Trophoblast cell (in vitro differentiated cells and primary cell): Measurements from ENCODE around the gene FCHSD2.

ENCODE experiments used
- DNase-seq, 2 donors: peaks; one replicate each; pipeline ENCODE4 v3.0.0-alpha.2; 2016
- H2AFZ ChIP-seq: 2 replicates; pipeline ENCODE4 v1.6.1; 2013; ENCODE audit warnings: low read length, moderate library complexity, mild to moderate bottlenecking; ENCODE audit not compliant: insufficient read depth, poor library complexity
- H2AK5ac ChIP-seq: 2 replicates; pipeline ENCODE4 v1.6.1; 2013; ENCODE audit warnings: mild to moderate bottlenecking, low read length
- H2BK120ac ChIP-seq: 2 replicates; pipeline ENCODE4 v1.6.1; 2013; ENCODE audit warnings: low read length, mild to moderate bottlenecking, moderate library complexity; ENCODE audit not compliant: insufficient read depth, poor library complexity
- H2BK12ac ChIP-seq: 2 replicates; pipeline ENCODE4 v1.6.1; 2013; ENCODE audit warnings: mild to moderate bottlenecking, low read length, moderate library complexity
- H2BK5ac ChIP-seq: 2 replicates; pipeline ENCODE4 v1.6.1; 2013; ENCODE audit warnings: low read length, low read depth, moderate library complexity, mild to moderate bottlenecking; ENCODE audit not compliant: poor library complexity
- H3K14ac ChIP-seq: 2 replicates; pipeline ENCODE4 v1.6.1; 2013; ENCODE audit warnings: mild to moderate bottlenecking, low read length
- H3K18ac ChIP-seq: 2 replicates; pipeline ENCODE4 v1.6.1; 2013; ENCODE audit warnings: mild to moderate bottlenecking, low read length
- H3K23ac ChIP-seq: 2 replicates; pipeline ENCODE4 v1.6.1; 2013; ENCODE audit warnings: low read length
- H3K27ac ChIP-seq: 2 replicates; pipeline ENCODE4 v1.5.1; 2013; ENCODE audit warnings: low read depth, mild to moderate bottlenecking, inconsistent platforms, low read length, moderate library complexity
- H3K27me3 ChIP-seq: 2 replicates; pipeline ENCODE4 v1.6.1; 2013; ENCODE audit warnings: inconsistent platforms, mild to moderate bottlenecking, low read length, moderate library complexity; ENCODE audit not compliant: insufficient read depth
- H3K36me3 ChIP-seq, 2 experiments: 1 replicate in 1 of 2; 2 replicates in 1 of 2; pipeline ENCODE4 v1.6.1; 2013; ENCODE audit warnings: low read length in 2 of 2, mild to moderate bottlenecking in 2 of 2, moderate library complexity in 1 of 2; ENCODE audit not compliant: insufficient read depth in 2 of 2, control insufficient read depth in 1 of 2
- H3K4ac ChIP-seq: 2 replicates; pipeline ENCODE4 v1.6.1; 2013; ENCODE audit warnings: low read depth, mild to moderate bottlenecking, low read length, moderate library complexity
- H3K4me1 ChIP-seq, 2 experiments: 1 replicate in 1 of 2; 2 replicates in 1 of 2; pipeline ENCODE4 v1.6.1; 2013; ENCODE audit warnings: low read length in 2 of 2, mild to moderate bottlenecking in 2 of 2, moderate library complexity in 1 of 2; ENCODE audit not compliant: insufficient read depth in 2 of 2, control insufficient read depth in 1 of 2
- H3K4me2 ChIP-seq: 2 replicates; pipeline ENCODE4 v1.6.1; 2013; ENCODE audit warnings: inconsistent platforms, mild to moderate bottlenecking, low read length, moderate library complexity
- H3K4me3 ChIP-seq: 2 replicates; pipeline ENCODE4 v1.5.1; 2013; ENCODE audit warnings: mild to moderate bottlenecking, low read depth, low read length, inconsistent platforms
- H3K79me1 ChIP-seq: one replicate; pipeline ENCODE4 v1.6.1; 2013; ENCODE audit warnings: low read length
- H3K79me2 ChIP-seq: 2 replicates; pipeline ENCODE4 v1.6.1; 2013; ENCODE audit warnings: low read length, mild to moderate bottlenecking; ENCODE audit not compliant: control insufficient read depth, insufficient read depth, poor library complexity
- H3K9ac ChIP-seq: 2 replicates; pipeline ENCODE4 v1.6.1; 2013; ENCODE audit warnings: mild to moderate bottlenecking, low read length
- H3K9me3 ChIP-seq: 2 replicates; pipeline ENCODE4 v1.6.1; 2013; ENCODE audit warnings: low read depth, mild to moderate bottlenecking, control low read depth, inconsistent platforms, low read length; ENCODE audit not compliant: insufficient read depth
- H4K12ac ChIP-seq: 2 replicates; pipeline ENCODE4 v1.6.1; 2013; ENCODE audit warnings: low read depth, mild to moderate bottlenecking, low read length, moderate library complexity
- H4K8ac ChIP-seq: 2 replicates; pipeline ENCODE4 v1.6.1; 2013; ENCODE audit warnings: low read depth, mild to moderate bottlenecking, low read length, moderate library complexity
- H4K91ac ChIP-seq: one replicate; pipeline ENCODE4 v1.6.1; 2013; ENCODE audit warnings: low read depth, mild to moderate bottlenecking, low read length, moderate library complexity
- WGBS: extraction: QIAGEN DNeasy Blood & Tissue Kit; methylation state at CpG from one replicate; pipeline ENCODE4 v1.1.7; 2013; ENCODE audit warnings: missing lambda C conversion rate; ENCODE audit not compliant: insufficient read length, insufficient coverage; ENCODE audit errors: extremely low coverage; 5-methylcytosine and 5-hydroxymethylcytosine counted together

Gene FCHSD2

GRCh38 chr11:73024639-73025038 is 117.5 kb downstream of the FCHSD2 start:
- Histone ChIP-seq H2BK12ac (no peak overlapping the region), H4K91ac (no peak overlapping the region), H3K79me2 (no peaks in the 10 kb centered on the region), H2BK5ac (no peak overlapping the region), H2BK120ac (no peak overlapping the region), H3K14ac (no peak overlapping the region), H3K9me3 (peaks cover 6% of the 10 kb centered on the region), H3K18ac (no peak overlapping the region), H3K4me1 (no peaks in the 10 kb centered on the region), H3K27me3 (no peaks in the 10 kb centered on the region), H4K8ac (no peak overlapping the region), H3K36me3 (peaks cover 0 to 3% of the 10 kb centered on the region in 2 experiments), H3K23ac (no peak overlapping the region), H2AFZ (no peak overlapping the region), H3K4me3 (no peak overlapping the region), H3K4me2 (no peak overlapping the region), H2AK5ac (no peak overlapping the region), H3K79me1 (no peaks in the 10 kb centered on the region), H3K4ac (no peak overlapping the region), H3K27ac (no peak overlapping the region), H4K12ac (no peak overlapping the region), H3K9ac (no peak overlapping the region)
- no peak for DNase-seq
- WGBS, result no CpG with 5 or more reads among the region's 5 CpGs

DNA sequence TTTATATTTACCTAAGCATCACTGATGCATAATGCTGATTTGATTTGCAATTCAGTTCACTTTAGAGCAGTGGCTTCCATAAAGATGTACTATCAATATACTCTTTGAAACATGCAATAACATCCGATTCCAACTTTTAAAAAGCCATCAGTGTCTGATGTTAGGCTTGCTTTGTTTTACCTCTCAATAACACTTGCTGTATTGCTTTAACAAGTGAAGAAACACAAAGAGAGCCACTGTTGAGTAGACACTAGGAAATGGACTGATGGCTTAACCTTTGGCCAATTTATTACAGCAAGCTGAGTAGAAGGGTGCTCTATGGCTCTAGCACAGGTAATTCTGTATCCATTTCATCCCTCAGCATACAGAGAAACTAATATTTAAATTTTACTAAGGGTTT is 122.1 kb downstream of the FCHSD2 start:
- Histone ChIP-seq H3K23ac (no peak overlapping the region), H3K27me3 (no peaks in the 10 kb centered on the region), H3K14ac (no peak overlapping the region), H2BK12ac (no peak overlapping the region), H3K4me3 (no peak overlapping the region), H3K9me3 (peaks cover 3% of the 10 kb centered on the region), H2BK120ac (no peak overlapping the region), H3K79me1 (no peaks in the 10 kb centered on the region), H3K4me1 (no peaks in the 10 kb centered on the region), H2AK5ac (no peak overlapping the region), H3K9ac (no peak overlapping the region), H3K79me2 (no peaks in the 10 kb centered on the region), H4K8ac (no peak overlapping the region), H2BK5ac (no peak overlapping the region), H3K36me3 (no peaks in the 10 kb centered on the region), H3K4me2 (no peak overlapping the region), H3K27ac (no peak overlapping the region), H2AFZ (no peak overlapping the region), H4K91ac (no peak overlapping the region), H3K18ac (no peak overlapping the region), H4K12ac (no peak overlapping the region), H3K4ac (no peak overlapping the region)
- no peak for DNase-seq
- no CpG with 5 or more reads among the region's 1 CpG for WGBS

- H4K8ac ChIP-seq, result no peak overlapping the region
- no peak for DNase-seq
- H3K36me3 ChIP-seq, result no peaks in the 10 kb centered on the region
- no peak overlapping the region for H2AK5ac ChIP-seq
- H2AFZ ChIP-seq, result no peak overlapping the region
- no peak overlapping the region for H3K23ac ChIP-seq
- H2BK5ac ChIP-seq, result no peak overlapping the region
- no peak overlapping the region for H2BK120ac ChIP-seq
- no peaks in the 10 kb centered on the region for H3K4me1 ChIP-seq
- no peak overlapping the region for H3K18ac ChIP-seq
- H3K4me2 ChIP-seq, result no peak overlapping the region
- H3K9me3 ChIP-seq, result peaks cover 3% of the 10 kb centered on the region
- no peak overlapping the region for H3K27ac ChIP-seq
- no peak overlapping the region for H3K14ac ChIP-seq
- H3K4me3 ChIP-seq, result no peak overlapping the region
- H4K91ac ChIP-seq, result no peak overlapping the region
- no peak overlapping the region for H3K4ac ChIP-seq
- H3K79me1 ChIP-seq, result no peaks in the 10 kb centered on the region
- H3K9ac ChIP-seq, result no peak overlapping the region
- no peaks in the 10 kb centered on the region for H3K27me3 ChIP-seq
- no peaks in the 10 kb centered on the region for H3K79me2 ChIP-seq
- no peak overlapping the region for H2BK12ac ChIP-seq
- no peak overlapping the region for H4K12ac ChIP-seq
Observed at GRCh38 chr11:73019449-73019848, 122.7 kb downstream of the FCHSD2 start.

DNA sequence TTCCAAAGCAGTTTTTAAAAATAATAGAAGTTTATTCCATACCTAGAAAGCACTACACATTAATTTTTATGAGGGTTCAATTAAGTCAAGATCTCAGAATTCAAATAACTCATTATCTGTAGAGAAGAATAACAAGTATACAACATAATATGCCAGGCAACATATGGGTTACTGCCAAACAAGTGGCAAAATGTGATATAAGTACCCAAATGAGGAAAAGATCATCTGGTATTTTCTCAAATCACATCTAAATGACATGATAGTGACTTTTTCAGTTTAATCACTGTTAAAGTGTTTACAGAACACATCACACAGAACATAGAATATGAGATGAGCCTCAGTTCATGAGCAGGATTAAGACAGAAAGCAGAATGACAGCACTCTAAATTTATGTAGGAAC is 123.3 kb downstream of the FCHSD2 start:
- Histone ChIP-seq H3K79me1 (no peaks in the 10 kb centered on the region), H2AK5ac (no peak overlapping the region), H2BK120ac (no peak overlapping the region), H3K4me2 (no peak overlapping the region), H3K27ac (no peak overlapping the region), H3K36me3 (no peaks in the 10 kb centered on the region), H3K4me1 (no peaks in the 10 kb centered on the region), H4K91ac (no peak overlapping the region), H2BK12ac (no peak overlapping the region), H3K9me3 (peaks cover 3% of the 10 kb centered on the region), H3K9ac (no peak overlapping the region), H3K27me3 (no peaks in the 10 kb centered on the region), H3K4ac (no peak overlapping the region), H3K4me3 (no peak overlapping the region), H3K79me2 (no peaks in the 10 kb centered on the region), H3K14ac (no peak overlapping the region), H2AFZ (no peak overlapping the region), H3K23ac (no peak overlapping the region), H4K12ac (no peak overlapping the region), H2BK5ac (no peak overlapping the region), H4K8ac (no peak overlapping the region), H3K18ac (no peak overlapping the region)
- DNase-seq, result no peak
